8988T (cell line): ENCODE measurements around the gene DENND1A.
"Not testable (repeated sequence)": the region's sequence is repeated elsewhere in the genome, so short reads cannot be mapped to it uniquely, and the experiment has no call there.

Experiments used
- DNase-seq: peaks from one replicate; pipeline ENCODE4 v3.0.0; 2011

Gene DENND1A

DNA sequence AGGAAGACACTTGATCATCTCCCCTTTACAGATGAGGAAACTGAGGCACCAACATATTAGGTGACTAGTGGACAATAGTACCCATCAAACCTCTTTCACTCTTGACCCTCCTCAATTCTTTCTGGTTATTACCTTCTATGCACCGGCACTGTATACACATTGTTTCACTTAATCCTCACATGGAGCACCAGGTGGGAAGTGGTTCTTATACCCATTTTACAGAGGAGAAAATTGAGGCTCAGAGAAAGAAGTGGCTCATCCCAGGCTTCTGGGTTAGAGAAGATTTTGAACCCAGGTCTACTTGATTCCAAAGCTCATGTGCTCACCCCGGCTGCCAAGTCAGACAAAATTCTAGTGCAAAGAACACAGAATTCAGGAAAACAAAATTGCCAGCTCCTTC, 17.4 kb upstream of the DENND1A start:
- DNase-seq: no peak

DNA sequence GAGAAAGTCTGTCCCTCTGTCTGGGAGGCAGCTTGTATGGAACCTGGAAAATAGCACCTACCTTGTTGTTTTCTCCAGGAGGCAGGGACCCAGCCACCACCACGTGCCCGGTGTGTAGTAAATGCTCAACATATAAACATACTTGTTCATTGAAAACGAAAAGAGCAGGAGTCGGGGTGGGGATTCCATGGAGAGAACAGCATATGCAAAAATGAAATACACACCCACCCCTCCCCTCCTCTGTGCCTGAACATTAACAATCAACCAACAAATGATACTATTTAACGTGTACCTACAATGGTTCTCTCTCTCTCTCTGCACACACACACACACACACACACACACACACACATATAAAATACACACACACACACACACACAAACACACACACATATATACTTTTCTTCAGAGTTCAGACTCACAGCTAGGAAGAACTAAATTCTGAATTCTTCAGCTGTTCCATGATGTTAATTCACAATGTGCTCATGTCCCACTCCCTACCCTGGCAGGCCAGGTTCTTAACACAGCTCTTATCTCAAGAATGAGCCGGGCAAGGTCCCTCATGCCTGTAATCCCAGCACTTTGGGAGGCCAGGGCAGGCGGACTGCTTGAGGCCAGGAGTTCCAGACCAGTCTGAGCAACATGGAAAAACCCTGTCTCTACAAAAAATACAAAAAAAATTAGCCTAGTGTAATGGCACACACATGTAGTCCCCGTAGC, 16.3 kb upstream of the DENND1A start:
- no peak for DNase-seq

DNA sequence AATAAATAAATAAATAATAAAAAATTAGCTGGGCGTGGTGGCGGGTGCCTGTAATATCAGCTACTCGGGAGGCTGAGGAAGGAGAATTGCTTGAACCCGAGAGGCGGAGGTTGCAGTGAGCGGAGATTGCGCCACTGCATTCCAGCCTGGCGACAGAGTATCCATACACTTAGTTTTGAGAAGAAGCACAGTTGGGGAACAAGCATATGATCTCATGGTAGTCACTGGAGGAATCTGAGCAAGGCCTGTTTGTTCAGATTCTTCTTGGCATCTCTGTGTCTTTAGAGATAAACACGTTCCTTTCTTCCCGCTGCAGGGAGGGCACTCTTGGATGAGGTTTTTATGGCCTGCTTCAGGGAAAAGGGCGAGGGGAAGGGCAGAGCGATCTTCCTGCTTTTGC, 15.6 kb upstream of the DENND1A start:
- no peak for DNase-seq

DNA sequence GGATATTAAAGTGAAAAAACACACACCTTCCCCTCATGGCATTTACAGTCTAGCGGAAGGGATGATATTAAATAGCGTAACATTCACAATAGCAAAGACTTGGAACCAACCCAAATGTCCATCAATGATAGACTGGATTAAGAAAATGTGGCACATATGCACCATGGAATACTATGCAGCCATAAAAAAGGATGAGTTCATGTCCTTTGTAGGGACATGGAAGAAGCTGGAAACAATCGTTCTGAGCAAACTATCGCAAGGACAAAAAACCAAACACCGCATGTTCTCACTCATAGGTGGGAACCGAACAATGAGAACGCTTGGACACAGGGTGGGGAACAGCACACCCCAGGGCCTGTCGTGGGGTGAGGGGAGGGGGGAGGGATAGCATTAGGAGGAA, 14.5 kb upstream of the DENND1A start:
- not testable (repeated sequence) for DNase-seq

DNA sequence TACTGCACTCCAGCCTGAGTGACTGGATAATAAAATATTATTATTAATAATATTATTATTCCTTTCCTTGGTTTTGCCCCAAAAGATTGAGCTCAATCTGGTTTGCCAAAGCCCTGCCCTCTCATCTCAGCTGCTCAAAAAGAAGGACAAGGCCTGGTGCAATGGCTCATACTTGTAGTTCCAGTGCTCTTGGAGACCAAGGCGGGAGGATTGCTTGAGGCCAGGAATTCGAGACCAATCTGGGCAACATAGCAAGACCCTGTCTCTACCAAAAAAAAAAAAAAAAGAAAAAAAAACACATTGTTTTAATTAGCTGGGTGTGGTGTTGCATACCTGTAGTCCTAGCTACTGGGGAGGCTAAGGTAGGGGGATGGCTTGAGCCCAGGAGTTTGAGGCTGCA, 13.7 kb upstream of the DENND1A start:
- DNase-seq: no peak

DNA sequence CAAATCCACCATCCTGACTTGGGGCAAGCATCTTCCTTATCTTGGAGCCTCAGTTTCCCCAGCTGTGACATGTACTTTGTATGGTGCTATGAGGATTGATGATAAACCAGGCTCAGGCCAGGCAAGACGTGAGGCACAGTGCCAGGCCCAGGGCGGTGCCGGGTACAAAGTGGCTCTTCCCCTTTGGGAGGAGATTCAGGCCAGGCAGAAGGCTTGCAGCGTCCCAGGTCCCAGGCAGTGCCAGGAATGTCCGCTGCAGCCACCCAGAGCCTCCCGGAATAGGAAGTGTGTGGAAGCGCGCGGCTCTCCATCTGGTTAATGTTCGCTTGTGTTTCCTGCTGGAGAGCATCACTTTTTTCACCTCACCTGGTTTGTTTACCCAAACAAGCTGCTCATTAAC, 12.6 kb upstream of the DENND1A start:
- DNase-seq: no peak

DNA sequence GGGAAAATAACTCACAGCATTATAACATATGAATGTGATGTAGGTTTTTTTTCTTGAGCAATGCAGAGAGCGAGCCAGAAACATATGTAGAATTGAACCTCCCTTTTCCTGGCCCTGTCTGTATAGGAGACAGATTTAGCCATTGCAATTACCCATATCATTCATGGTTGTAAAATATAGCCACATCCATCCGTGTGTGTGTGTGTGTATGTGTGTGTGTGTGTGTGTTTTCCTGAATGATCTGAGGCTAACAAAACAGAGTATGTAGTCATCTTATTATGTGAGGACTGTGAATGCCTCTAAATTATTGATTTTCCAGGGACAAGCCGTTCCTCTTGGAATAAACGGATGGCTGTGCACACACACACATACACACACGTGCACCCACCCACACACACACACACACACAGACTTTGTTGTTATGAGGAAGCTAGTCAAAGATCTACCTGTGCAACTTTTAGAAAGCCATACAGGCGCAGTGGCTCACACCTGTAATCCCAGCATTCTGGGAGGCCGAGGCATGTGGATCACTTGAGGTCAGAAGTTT, 11.7 kb upstream of the DENND1A start:
- no peak for DNase-seq

DNA sequence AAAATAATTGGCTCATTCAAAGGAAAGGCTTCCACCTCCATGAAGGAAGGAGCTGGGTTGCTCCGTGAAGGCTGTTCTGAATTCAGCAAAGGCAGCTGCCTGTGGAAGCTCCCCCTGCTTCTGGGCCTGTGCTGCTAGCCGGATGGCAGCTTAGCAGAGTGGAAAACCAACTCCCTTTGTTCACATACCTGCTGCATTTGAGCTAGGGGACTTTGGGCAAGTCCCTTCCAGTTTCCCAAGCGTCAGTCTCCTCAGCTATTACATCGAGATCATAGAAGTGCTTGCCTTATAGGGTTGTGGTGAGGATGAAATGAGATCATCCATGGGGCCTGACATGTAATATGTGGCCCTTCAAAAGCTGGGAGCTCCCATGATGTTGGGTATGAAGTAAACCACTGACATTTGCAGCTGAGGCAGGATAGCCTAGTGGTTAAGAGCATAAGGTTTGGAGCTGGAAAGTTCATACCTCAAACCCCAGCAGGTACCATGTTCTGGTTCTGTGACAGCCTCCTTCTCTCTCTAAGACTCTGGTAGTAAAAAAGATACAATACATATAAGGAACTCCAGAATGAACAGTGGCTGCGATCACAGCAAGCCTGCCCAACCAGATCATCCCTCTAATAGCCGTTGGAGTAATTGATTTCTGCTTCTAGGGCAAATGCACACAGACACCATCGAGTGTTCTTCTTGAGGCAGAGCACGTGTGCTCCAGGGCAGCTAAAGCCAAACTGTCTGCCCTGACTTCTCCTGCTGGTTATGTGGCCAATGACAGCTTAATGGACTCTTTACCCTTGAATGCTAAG, 11.0 kb upstream of the DENND1A start:
- DNase-seq: no peak

DNA sequence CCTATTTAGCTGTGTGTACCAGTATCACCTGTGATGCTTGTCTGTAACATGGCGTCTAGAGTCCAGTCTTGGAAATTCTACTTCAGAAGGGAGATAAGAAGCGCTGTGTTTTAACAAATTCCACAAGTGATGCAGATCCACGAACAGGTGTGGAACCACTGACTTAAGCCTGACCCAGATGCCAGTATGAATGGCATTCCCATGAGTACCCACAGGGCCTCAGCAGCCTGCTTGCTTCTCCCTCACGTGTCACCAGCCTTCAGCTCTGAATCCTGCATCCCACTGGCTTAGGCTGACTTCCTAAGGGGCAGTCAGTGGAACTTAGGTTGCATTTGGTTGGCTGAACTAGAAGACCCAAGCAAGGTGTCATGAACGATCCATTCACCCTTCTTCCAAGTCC, 8.5 kb upstream of the DENND1A start:
- no peak for DNase-seq

DNA sequence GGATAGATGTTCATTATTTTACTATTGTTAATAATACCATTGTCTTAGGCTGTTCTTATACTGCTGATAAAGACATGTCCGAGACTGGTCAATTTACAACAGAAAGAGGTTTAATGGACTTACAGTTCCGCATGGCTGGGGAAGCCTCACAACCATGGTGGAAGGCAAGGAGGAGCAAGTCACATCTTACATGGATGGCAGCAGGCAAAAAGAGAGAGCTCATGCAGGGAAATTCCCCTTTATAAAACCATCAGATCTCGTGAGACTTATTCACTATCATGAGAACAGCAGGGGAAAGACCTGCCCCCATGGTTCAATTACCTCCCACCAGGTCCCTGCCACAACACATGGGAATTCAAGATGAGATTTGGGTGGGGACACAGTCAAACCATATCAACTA, 6.6 kb upstream of the DENND1A start:
- not testable (repeated sequence) for DNase-seq

DNA sequence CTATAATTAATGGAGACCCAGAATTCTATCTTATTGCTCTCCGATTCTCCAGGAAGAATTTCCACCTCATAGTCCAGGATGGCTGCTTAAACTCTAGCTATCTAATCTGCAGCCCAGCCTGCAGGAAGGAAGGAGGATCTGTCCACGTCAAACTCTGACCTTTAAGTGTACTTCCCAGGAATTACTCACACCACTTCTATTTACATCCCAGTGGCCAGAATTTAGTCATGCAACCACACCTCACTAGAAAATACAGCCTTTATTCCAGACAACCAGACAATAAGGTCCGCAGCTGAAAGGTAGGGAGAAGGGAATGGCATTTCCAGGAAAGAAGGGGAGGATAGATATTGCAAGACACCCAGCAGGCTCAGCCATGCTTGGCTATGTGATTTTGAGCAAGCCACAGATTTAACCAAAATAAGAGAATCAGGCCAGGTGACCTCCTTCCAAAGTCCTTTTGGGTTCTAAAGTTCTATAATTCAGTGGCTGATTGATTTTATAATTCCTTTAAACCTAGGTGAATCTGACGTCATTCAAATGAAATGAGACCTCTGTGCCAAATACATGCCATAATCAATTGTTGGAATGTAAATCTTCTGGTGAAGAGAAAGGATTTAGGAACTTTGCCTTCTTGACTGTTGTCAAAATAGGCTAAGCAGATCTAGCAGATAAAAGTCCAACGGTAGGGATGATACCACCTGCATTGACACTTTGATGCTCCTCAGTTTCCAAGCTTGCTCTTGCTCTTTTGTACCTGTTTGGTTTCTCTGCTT, 3.7 kb upstream of the DENND1A start:
- peak; percentile 55 for DNase-seq

DNA sequence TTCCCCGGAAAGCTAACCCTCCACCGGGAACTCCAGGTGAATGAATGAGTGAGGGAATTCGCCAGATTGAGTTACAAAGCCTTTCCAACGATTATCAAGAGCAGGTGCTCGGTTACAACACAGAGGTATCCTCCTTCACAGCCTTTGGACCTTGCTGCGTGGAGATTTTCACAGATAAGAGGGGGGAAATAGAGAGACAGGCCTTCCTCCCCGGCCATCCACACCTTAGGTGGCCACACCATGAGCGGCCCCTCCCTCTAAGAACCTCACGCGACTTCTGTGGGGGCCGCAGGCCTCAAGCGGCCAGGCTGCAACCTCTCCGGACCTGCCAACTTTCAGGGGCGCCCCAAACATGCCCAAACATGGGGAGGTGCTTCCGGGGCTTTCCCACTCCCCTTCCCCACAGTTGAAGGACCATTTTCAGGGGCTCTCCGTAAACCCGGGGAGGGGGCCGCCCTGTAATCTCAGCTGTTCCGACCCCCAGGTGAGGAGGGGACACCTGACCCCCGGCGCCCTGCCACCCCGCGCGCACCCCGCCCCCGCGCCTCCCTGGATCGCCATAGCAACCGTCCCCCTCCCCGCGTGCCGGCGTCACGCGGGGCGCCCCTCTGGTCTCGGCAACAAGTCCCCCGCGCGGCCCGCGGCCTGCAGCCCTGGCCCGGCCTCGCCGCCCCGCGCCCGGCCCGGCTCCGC, 603 bp downstream of the DENND1A start:
- DNase-seq: no peak

DNA sequence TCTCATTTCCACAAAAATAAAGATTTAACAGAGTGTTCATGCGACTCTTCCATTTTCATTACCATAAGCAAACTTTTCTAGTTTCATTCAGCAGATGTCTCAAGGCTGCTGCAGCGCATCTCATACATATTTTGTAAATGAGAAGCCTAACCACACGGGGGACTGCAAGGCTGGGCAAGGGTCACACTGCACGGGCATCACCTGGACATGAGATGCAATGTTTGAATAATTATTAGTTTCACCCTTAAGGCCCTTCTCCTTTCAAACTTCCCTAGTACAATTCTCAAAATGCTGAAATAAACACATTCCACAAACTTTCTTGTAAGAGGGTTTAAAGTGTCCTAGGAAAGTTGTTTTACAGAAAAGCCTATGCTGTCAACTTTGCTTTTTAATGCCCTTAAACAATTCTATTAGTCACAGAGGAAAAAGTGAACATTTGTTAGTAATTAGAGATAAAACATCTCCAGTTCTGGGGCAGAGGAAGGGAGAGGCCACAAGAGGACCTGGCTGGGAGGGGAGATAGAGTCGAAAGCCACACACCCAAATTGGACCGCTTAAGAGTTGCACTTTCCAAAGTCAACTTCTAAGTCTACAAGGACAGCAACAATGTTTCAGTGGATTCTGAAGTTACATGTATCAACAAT, 1.3 kb downstream of the DENND1A start:
- no peak for DNase-seq

DNA sequence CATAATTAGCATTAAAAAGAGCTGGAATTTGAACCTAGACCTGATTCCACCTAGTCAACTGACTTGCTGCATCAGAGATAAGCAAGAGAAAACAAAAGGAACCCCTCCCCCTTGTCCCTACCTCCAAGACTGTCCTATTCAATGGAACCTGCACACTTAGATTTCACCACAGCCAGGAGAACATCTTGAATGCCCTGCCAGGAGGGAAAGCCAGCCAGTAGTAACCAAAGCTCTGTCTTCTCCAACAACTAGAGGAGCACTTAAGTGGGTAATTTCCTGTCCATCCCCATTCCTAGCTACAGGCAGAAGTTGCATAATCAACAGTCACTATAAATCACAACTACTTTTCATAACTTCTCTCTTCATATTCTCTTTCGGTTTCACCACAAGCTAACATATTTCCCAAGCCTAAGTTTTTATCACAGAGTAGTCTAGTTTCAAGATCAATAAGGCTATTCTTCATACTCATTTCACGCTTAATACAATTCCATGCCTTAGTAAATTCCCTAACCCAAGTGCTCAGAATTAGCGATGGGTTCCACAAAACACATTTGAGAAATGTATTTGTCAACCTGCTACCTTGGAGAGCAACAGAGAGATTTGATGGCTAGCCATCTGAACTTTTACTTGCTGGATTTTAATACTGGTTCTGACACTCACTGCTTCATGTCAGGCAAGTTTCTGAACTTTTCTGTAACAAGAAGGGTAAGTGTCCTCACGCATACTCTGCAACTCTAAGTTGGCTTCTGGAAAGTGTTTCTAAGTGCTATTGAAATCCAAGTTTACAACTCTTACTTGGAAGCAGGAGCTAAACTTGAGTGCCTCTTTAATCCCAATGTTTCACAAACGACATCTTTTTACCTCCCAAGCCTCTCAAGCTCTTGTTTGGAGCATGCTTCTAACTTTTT, 2.0 kb downstream of the DENND1A start:
- no peak for DNase-seq

DNA sequence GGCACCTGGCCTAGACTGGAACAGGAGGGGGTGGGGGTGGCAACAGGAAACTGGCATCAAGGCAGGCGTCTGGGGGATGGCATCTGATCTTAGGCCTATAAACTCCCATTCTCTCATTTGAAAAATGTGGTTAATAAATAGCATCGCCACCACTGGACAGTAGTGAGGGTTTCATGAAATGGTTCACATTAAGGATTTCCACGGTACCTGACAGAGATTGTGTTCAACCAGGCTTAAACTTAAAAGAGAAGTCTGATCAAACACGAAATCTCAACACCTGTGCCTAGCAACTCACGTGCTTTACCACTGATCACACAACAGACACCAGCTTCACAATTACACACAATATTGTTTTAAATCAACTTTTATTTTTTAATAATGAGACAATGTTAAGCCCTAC, 3.0 kb downstream of the DENND1A start:
- DNase-seq: no peak

DNA sequence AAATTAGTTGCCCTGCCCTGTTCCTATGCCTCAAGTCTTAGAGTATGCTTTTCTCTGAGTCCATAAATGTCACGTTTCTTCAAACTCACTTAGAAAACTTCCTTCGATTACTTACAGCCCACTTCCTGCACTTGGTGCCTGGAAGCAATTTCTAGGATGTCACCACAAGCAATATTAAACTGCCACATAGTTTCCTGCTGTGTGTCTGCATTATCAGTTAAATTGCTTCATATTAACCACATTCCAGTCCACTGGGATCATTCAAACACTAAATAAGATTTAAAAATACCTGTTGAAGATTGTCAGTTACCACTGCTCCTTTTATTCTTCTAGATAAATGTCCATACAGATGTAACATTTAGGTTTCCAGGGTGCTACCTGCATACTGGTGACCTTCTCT, 4.1 kb downstream of the DENND1A start:
- DNase-seq: no peak

DNA sequence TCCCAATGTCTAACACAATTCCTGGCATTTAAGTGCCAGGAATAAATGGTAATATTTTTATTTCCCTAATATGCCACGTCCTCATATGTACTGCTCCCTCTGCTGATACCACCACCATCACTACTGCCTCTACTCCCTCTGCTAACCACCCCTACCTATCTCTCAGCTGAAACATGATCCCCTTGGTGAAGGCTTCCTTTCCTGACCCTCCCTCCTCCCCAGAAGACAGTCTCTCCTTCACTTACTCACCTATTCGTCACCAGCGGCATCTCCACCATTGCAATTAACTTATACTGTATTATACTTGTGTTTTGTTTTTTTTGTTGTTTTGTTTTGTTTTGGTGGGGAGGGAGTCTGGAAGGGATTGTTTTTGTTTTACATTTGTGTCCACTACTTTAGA, 4.8 kb downstream of the DENND1A start:
- DNase-seq: no peak

DNA sequence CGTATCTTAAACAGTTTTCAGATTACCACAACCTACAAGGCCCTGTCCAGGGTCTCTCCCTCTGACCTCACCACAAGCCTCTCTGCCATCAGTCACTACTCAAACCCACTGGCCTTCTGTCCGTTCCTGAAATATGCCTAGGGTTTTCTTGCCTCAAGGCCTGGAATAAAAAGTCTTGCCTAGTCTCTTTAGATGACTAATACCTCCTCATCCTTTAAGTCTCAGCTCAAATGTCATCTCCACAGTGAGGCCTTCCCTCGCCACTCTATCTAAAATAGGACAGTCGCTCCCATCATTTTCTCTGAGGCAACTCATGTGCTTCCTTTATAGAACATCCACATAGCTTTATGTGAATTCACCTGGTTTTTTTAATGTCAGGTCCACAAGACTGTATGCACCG, 5.2 kb downstream of the DENND1A start:
- DNase-seq: no peak

DNA sequence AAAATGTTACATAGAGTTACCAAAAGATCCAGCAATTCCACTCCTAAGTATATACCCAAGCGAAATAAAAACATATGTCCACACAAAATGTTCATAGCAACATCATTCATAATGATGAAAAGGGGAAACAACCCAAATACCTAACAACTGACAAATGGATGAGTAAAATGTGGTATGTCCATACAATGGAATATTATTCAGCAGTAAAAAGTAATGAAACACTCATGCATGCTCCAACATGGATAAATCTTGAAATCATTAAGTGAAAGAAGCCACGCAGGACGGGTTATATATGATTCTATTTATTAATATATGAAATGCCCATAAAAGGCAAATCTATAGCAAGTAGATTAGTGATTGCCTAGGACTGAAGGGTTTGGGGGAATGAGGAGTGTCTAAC, 6.0 kb downstream of the DENND1A start:
- DNase-seq: no peak

DNA sequence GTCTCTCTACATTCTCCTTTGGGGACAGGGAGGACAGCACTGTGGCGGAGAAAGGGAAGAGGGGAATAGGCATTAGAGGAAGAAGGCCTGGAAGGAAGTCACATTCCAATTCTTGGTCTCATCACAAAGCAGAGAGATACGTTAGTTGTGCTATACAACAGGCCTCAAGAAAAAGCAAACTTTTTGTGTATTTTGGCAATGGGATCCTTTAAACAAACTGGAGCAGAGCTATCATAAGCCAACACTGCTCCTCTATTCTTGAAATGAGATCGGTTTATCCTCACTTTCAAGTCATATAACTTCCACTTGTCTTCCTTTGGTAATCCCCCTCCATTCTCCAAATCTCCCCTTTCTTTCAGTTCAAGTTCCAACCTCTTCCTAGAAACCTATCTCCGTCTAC, 6.5 kb downstream of the DENND1A start:
- no peak for DNase-seq

DNA sequence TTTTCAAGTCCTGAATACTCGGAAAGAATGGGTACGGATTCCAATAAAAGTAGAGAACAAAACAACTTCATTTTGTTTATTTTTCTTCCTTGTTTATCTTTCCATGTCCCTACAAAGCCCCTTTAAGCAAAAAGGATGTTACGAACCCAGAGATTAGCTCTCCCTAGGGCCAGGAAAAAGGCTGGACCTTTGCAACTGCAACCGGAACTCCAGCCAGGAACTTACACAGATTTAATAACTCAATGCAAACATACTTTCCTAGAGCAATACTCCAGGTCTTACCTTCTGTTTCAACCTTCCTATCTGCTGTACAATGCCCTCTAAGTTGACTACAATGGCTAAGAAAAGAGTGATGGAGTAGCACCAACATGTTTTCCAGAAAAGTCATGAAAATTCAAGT, 7.0 kb downstream of the DENND1A start:
- no peak for DNase-seq
